ENCODE measurements around the gene PXYLP1. TPM values are rescaled to one million over a fixed set of nuclear protein-coding genes. Genes with fewer than 3 reads are reported as not detected.

Gene PXYLP1
- total and polyA plus RNA-seq, 9 of the 15 experiments (the other 6 are each of a cell fraction or from before 2014, with no cell fraction given), result 0.80 to 2.9 (median 1.3) TPM

DNA sequence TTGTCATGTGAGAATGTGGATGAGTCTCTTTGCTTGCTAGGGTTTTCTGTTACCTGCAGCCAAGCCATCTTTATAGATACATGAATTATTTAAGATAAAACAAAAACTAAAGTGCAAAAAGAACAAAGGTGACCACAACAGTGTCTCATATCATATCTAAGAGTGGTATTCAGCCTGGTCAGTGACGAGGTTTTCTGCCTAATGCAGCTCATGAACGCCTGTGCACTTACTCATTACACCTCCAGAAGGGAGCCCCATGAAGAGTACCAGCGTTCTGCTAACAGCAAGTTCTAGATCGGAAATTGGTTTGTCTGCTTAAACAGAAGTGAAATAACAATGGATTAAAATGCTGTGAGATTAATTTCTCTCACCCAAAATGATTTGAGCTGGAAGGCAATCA lies 19.2 kb downstream of the PXYLP1 start:
- no TSS peak for BruUV-seq (replicated peaks)
- POLR2A ChIA-PET, result interaction anchor here (0.9 kb wide), 1 partner anchor 10 kb away, joined by 3 read pairs; no protein-coding TSS in a partner anchor
- Histone ChIP-seq H3K36me3 (ENCODE audit: control insufficient read depth, insufficient read depth, low read length) (no peaks in the 10 kb centered on the region), H3K4me2 (ENCODE audit: insufficient read depth, low read length) (no peak overlapping the region), H3K9ac (ENCODE audit: insufficient read depth in 1 of 2, low read depth in 2 of 2, low read length in 2 of 2) (no peak overlapping the region), H3K4me3 (no peak overlapping the region), H3K27me3 (ENCODE audit: control insufficient read depth in 2 of 2, insufficient read depth in 2 of 2, low read length in 2 of 2) (peaks cover 16 to 34% of the 10 kb centered on the region in 2 experiments; a peak in 4 of 5 replicates), H3K27ac (ENCODE audit: extremely low read depth, low read depth, low read length) (no peak overlapping the region), H3K9me3 (replicated peaks; ENCODE audit: control insufficient read depth, insufficient read depth, low read depth, low read length) (no peaks in the 10 kb centered on the region), H3K9me1 (ENCODE audit: control insufficient read depth, insufficient read depth, low read length) (peaks cover 2% of the 10 kb centered on the region), H3K4me1 (replicated peaks in 1 of 2; ENCODE audit: control insufficient read depth in 2 of 2, insufficient read depth in 2 of 2, low read length in 2 of 2) (no peaks in the 10 kb centered on the region), H4K20me1 (replicated peaks; ENCODE audit: control insufficient read depth, insufficient read depth, low read length) (no peaks in the 10 kb centered on the region), H3K79me2 (ENCODE audit: control insufficient read depth, insufficient read depth, low read length) (no peaks in the 10 kb centered on the region), H2AFZ (ENCODE audit: low read depth, low read length) (no peak overlapping the region)
- ATAC-seq, result no peak
- 0% methylated on average over 4 of the region's 4 CpGs for WGBS (ENCODE audit: insufficient coverage, low coverage, missing lambda C conversion rate)
- CTCF ChIA-PET (ENCODE audit: low intra/inter-chr PET ratio), result no interaction called here
- no peak for DNase-seq (ENCODE audit: extremely low read depth in 1 of 4, low spot score in 3 of 4)
- TF ChIP-seq ZNF24 (IDR thresholded peaks at IDR 0.05), result no peak
- TF ChIP-seq HMG20B (CRISPR knock-in tag; IDR thresholded peaks at IDR 0.05), result no peak
- no peak for TF ChIP-seq ZBTB17 (CRISPR knock-in tag; IDR thresholded peaks at IDR 0.05)
- no peak for TF ChIP-seq GATAD2B (IDR thresholded peaks at IDR 0.05; ENCODE audit: borderline replicate concordance)
- TF ChIP-seq ZKSCAN8 (CRISPR knock-in tag; IDR thresholded peaks at IDR 0.05), result no peak
- no peak for TF ChIP-seq ZNF384 (IDR thresholded peaks at IDR 0.05; ENCODE audit: low read depth, low read length)
- no peak for TF ChIP-seq SREBF1 (IDR thresholded peaks at IDR 0.05; ENCODE audit: borderline replicate concordance, low read depth, low read length)
- in situ Hi-C loops (cut with MboI) (no loop called here), intact Hi-C loops (cut with micrococcal nuclease) (no loop called here)
- FAIRE-seq, result no peak

DNA sequence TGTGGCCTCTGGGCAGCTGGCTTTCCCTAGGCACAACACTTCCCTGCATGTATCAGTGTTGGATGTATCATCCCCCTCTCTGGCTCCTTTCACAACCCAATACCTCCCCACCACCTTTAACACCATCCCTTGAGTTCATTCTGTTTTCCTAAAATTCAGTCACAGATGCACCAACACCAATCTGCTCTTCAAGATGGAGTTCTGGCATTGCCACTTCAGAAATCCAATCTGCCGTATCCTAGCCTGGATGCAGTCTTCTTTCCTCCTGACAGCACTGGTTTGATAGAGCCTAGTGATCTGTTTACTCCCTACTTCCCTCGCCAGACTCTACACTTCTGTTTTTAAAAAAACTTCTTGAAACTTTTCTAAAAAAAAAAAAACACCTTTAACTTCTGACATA lies 21.7 kb downstream of the PXYLP1 start:
- Histone ChIP-seq H3K4me1 (replicated peaks in 1 of 2; ENCODE audit: control insufficient read depth in 2 of 2, insufficient read depth in 2 of 2, low read length in 2 of 2) (no peaks in the 10 kb centered on the region), H3K4me3 (no peak overlapping the region), H3K36me3 (ENCODE audit: control insufficient read depth, insufficient read depth, low read length) (no peaks in the 10 kb centered on the region), H2AFZ (ENCODE audit: low read depth, low read length) (no peak overlapping the region), H3K9me3 (replicated peaks; ENCODE audit: control insufficient read depth, insufficient read depth, low read depth, low read length) (no peaks in the 10 kb centered on the region), H3K79me2 (ENCODE audit: control insufficient read depth, insufficient read depth, low read length) (no peaks in the 10 kb centered on the region), H3K4me2 (ENCODE audit: insufficient read depth, low read length) (no peak overlapping the region), H3K27ac (ENCODE audit: extremely low read depth, low read depth, low read length) (no peak overlapping the region), H3K9ac (ENCODE audit: insufficient read depth in 1 of 2, low read depth in 2 of 2, low read length in 2 of 2) (no peak overlapping the region), H3K9me1 (ENCODE audit: control insufficient read depth, insufficient read depth, low read length) (no peaks in the 10 kb centered on the region), H3K27me3 (ENCODE audit: control insufficient read depth in 2 of 2, insufficient read depth in 2 of 2, low read length in 2 of 2) (peaks cover 10 to 32% of the 10 kb centered on the region in 2 experiments; a peak in 4 of 5 replicates), H4K20me1 (replicated peaks; ENCODE audit: control insufficient read depth, insufficient read depth, low read length) (no peaks in the 10 kb centered on the region)
- in situ Hi-C loops (cut with MboI), result no loop called here
- FAIRE-seq (no peak), DNase-seq (ENCODE audit: extremely low read depth in 1 of 4, low spot score in 3 of 4) (no peak), ATAC-seq (no peak)
- ChIA-PET CTCF (ENCODE audit: low intra/inter-chr PET ratio) (no interaction called here), POLR2A (no interaction called here)
- no TSS peak for BruUV-seq (replicated peaks)
- WGBS (ENCODE audit: insufficient coverage, low coverage, missing lambda C conversion rate), result 23% methylated on average over 2 of the region's 2 CpGs
- intact Hi-C loops (cut with micrococcal nuclease), result no loop called here
- TF ChIP-seq ZFP1 (CRISPR knock-in tag; IDR thresholded peaks at IDR 0.05) (no peak), ZNF124 (CRISPR knock-in tag; IDR thresholded peaks at IDR 0.05) (no peak), STAG1 (CRISPR knock-in tag; IDR thresholded peaks at IDR 0.05; ENCODE audit: borderline replicate concordance) (no peak), CBFA2T3 (IDR thresholded peaks at IDR 0.05) (no peak), LEF1 (IDR thresholded peaks at IDR 0.05) (no peak), GTF2E2 (tag; IDR thresholded peaks at IDR 0.05) (no peak), HMGN3 (IDR thresholded peaks at IDR 0.05; ENCODE audit: borderline replicate concordance, extremely low read depth, insufficient read length, low read depth, low read length) (no peak), NFIC (IDR thresholded peaks at IDR 0.05) (no peak), ZNF408 (CRISPR knock-in tag; IDR thresholded peaks at IDR 0.05; ENCODE audit: low read depth) (no peak), NR4A1 (CRISPR knock-in tag; IDR thresholded peaks at IDR 0.05) (no peak), NR4A1 (tag; IDR thresholded peaks at IDR 0.05) (no peak)
- TF ChIP-seq, protein P1, sequence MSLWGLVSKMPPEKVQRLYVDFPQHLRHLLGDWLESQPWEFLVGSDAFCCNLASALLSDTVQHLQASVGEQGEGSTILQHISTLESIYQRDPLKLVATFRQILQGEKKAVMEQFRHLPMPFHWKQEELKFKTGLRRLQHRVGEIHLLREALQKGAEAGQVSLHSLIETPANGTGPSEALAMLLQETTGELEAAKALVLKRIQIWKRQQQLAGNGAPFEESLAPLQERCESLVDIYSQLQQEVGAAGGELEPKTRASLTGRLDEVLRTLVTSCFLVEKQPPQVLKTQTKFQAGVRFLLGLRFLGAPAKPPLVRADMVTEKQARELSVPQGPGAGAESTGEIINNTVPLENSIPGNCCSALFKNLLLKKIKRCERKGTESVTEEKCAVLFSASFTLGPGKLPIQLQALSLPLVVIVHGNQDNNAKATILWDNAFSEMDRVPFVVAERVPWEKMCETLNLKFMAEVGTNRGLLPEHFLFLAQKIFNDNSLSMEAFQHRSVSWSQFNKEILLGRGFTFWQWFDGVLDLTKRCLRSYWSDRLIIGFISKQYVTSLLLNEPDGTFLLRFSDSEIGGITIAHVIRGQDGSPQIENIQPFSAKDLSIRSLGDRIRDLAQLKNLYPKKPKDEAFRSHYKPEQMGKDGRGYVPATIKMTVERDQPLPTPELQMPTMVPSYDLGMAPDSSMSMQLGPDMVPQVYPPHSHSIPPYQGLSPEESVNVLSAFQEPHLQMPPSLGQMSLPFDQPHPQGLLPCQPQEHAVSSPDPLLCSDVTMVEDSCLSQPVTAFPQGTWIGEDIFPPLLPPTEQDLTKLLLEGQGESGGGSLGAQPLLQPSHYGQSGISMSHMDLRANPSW (CRISPR knock-in tag; IDR thresholded peaks at IDR 0.05), result no peak

Data from K562 (cell line).